ENCODE data around the gene STXBP4.

Gene STXBP4

GRCh38 chr17:55162556-55162946, 194.0 kb downstream of the STXBP4 start:
- H3K27ac ChIP-seq, result no peak overlapping the region
- no peak for TF ChIP-seq ZFX (IDR thresholded peaks at IDR 0.05; ENCODE audit: borderline replicate concordance)
- TF ChIP-seq, protein P1, sequence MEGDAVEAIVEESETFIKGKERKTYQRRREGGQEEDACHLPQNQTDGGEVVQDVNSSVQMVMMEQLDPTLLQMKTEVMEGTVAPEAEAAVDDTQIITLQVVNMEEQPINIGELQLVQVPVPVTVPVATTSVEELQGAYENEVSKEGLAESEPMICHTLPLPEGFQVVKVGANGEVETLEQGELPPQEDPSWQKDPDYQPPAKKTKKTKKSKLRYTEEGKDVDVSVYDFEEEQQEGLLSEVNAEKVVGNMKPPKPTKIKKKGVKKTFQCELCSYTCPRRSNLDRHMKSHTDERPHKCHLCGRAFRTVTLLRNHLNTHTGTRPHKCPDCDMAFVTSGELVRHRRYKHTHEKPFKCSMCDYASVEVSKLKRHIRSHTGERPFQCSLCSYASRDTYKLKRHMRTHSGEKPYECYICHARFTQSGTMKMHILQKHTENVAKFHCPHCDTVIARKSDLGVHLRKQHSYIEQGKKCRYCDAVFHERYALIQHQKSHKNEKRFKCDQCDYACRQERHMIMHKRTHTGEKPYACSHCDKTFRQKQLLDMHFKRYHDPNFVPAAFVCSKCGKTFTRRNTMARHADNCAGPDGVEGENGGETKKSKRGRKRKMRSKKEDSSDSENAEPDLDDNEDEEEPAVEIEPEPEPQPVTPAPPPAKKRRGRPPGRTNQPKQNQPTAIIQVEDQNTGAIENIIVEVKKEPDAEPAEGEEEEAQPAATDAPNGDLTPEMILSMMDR (IDR thresholded peaks at IDR 0.05), result no peak

GRCh38 chr17:55163408-55163807, 194.8 kb downstream of the STXBP4 start:
- TF ChIP-seq, protein P1 (IDR thresholded peaks at IDR 0.05), result no peak
- TF ChIP-seq ZFX (IDR thresholded peaks at IDR 0.05; ENCODE audit: borderline replicate concordance), result no peak
- no peak overlapping the region for H3K27ac ChIP-seq

DNA sequence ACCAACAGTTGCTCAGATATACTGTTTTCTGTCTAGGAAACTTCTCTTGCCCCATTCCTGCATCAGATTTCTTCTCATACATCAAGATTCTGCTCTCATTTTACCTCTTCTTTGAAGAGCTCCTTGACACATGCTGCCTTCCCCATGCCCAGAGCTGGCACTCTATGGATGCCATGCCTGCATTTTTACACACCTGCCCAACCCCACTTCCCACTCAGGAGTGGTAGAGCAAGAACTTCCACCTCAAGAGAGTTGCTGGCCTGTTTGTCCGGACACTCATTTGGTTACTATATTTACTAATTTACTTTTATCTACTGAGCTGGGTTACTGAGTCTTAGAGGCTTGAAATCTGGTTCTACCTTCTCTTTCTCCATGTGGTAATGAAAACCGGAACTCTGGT, 197.9 kb downstream of the STXBP4 start:
- H3K27ac ChIP-seq, result no peak overlapping the region
- TF ChIP-seq ZFX (IDR thresholded peaks at IDR 0.05; ENCODE audit: borderline replicate concordance), result no peak
- TF ChIP-seq, protein P1 (IDR thresholded peaks at IDR 0.05), result no peak

DNA sequence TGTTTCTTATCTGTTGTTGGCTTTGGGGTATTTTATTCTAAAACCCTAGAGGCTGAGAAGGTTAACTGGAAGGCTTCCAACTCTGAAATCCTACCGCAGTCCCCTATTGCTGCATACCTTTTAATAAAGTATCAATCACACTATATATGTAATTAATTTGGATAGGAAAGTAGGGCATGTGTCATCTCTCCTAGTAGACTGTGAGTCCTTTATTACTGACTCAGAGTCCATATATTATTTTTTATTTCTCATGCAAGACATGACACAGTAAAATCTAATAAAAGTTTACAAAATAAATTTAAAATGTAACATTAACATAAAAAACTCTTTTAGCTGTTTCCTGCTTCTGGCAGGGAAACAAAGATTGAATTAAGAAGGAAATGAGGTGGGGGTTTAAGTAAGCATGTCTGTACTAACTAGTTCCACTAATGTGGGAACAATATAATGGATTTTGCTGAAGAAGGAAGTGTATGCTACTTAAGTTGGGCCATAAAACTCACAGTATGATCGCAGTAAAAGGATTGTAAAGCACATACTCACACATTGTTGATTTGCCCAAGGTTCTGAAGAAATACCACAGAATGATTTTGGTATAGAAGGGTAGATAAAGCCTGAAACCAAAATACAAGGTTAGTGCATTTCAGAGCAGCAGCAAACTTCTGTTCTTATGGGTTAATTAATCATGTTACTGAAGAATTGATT, 198.6 kb downstream of the STXBP4 start:
- no peak overlapping the region for H3K27ac ChIP-seq
- TF ChIP-seq ZFX (IDR thresholded peaks at IDR 0.05; ENCODE audit: borderline replicate concordance), result no peak
- TF ChIP-seq, protein P1 (IDR thresholded peaks at IDR 0.05), result no peak

DNA sequence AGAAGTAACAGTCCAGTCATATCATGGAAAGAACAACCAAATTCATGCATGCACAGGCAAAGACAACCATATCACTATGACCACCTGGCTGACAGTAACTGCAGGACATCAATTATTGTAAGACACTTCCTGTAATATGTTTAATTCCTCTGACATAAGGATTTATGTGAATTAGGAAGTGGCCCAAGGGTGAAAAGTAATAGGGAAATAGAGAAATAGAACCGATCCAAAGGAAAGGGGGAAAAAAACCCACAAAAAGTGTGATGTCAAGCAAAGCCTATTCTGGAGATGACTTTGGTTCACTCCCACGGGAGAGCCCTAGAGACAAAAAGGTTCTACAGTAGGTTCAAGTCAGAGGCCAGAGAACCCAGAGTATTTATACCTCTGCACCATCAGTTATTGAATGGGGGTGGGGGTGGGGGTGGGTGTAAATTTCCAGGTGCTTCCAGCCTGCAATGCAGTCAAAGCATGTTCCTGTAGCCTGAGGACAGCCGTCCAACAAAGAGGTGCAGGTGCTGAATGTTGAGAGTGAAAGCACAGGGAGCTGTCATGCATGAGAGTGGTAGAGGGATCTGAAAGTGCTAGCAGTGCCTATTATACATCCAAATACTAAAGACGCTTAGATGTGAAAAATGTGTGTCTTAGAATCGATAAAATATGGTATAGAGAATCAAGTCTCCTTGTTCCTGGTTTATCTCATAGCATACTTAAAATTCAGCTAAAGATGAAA, 200.6 kb downstream of the STXBP4 start:
- TF ChIP-seq, protein P1 (IDR thresholded peaks at IDR 0.05), result no peak
- TF ChIP-seq ZFX (IDR thresholded peaks at IDR 0.05; ENCODE audit: borderline replicate concordance), result no peak
- H3K27ac ChIP-seq, result no peak overlapping the region

GRCh38 chr17:55171634-55172328, 203.2 kb downstream of the STXBP4 start:
- H3K27ac ChIP-seq, result no peak overlapping the region
- TF ChIP-seq, protein P1 (IDR thresholded peaks at IDR 0.05), result no peak
- no peak for TF ChIP-seq ZFX (IDR thresholded peaks at IDR 0.05; ENCODE audit: borderline replicate concordance)
